Measurements from ENCODE around the gene ENOX2.

ENOX2 gene

GRCh38 chrX:130695931-130696330 is 207.1 kb downstream of the ENOX2 start:
- no peak for TF ChIP-seq CTCF (IDR thresholded peaks at IDR 0.05; ENCODE audit: control insufficient read depth, extremely low read depth, insufficient read depth)

GRCh38 chrX:130694983-130695382 is 208.0 kb downstream of the ENOX2 start:
- no peak for DNase-seq (ENCODE audit: low read depth)
- TF ChIP-seq CTCF (IDR thresholded peaks at IDR 0.05; ENCODE audit: control insufficient read depth, extremely low read depth, insufficient read depth), result no peak
- H3K4me3 ChIP-seq (ENCODE audit: low read depth, low read length), result no peak overlapping the region

More at GRCh38 chrX:130695931-130696330, 207.1 kb downstream of the ENOX2 start:
- no peak for DNase-seq (ENCODE audit: low read depth)
- H3K4me3 ChIP-seq (ENCODE audit: low read depth, low read length), result no peak overlapping the region

GRCh38 chrX:130691576-130691975 is 211.4 kb downstream of the ENOX2 start:
- DNase-seq (ENCODE audit: low read depth), result peak; percentile 67
- no peak for TF ChIP-seq CTCF (IDR thresholded peaks at IDR 0.05; ENCODE audit: control insufficient read depth, extremely low read depth, insufficient read depth)
- H3K4me3 ChIP-seq (ENCODE audit: low read depth, low read length), result no peak overlapping the region

- DNase-seq (ENCODE audit: low read depth), result no peak
- TF ChIP-seq CTCF (IDR thresholded peaks at IDR 0.05; ENCODE audit: control insufficient read depth, extremely low read depth, insufficient read depth), result no peak
Measured at GRCh38 chrX:130688360-130688759, 214.6 kb downstream of the ENOX2 start.

GRCh38 chrX:130682990-130683389 is 220.0 kb downstream of the ENOX2 start:
- DNase-seq (ENCODE audit: low read depth), result no peak
- TF ChIP-seq CTCF (IDR thresholded peaks at IDR 0.05; ENCODE audit: control insufficient read depth, extremely low read depth, insufficient read depth), result no peak
- no peak overlapping the region for H3K4me3 ChIP-seq (ENCODE audit: low read depth, low read length)

More at GRCh38 chrX:130688360-130688759, 214.6 kb downstream of the ENOX2 start:
- no peak overlapping the region for H3K4me3 ChIP-seq (ENCODE audit: low read depth, low read length)

GRCh38 chrX:130680164-130681035 is 222.6 kb downstream of the ENOX2 start:
- TF ChIP-seq CTCF (IDR thresholded peaks at IDR 0.05; ENCODE audit: control insufficient read depth, extremely low read depth, insufficient read depth), result no peak
- H3K4me3 ChIP-seq (ENCODE audit: low read depth, low read length), result no peak overlapping the region
- no peak for DNase-seq (ENCODE audit: low read depth)
